Spleen (tissue), 11 donors: ENCODE data around the gene MATN1. TPM values are rescaled to one million over a fixed set of nuclear protein-coding genes. Genes with fewer than 3 reads are reported as not detected.

ENCODE experiments used
- DNase-seq: peaks from one replicate; pipeline ENCODE4 v3.0.0-alpha.2; 2020
- H3K27ac ChIP-seq, 8 donors: fragments of 200-600 bp; sonication (generic) in 7 of 8; 1 replicate in 4 of 8; 2 replicates in 4 of 8; pipeline versions ENCODE4 v1.5.0 to v1.8.0; 2016 to 2021; ENCODE audit warnings: inconsistent platforms in 4 of 8, mild to moderate bottlenecking in 4 of 8, moderate library complexity in 1 of 8
- H3K27me3 ChIP-seq, 7 donors: fragments of 200-600 bp; sonication (generic) in 6 of 7; replicated peaks in 1 of 7; 1 replicate in 4 of 7; 2 replicates in 3 of 7; pipeline versions ENCODE4 v1.5.0 to v1.8.0; 2016 to 2021; ENCODE audit warnings: inconsistent platforms in 3 of 7, mild to moderate bottlenecking in 1 of 7
- H3K36me3 ChIP-seq, 6 donors: fragments of 200-600 bp; sonication (generic) in 5 of 6; 1 replicate in 4 of 6; 2 replicates in 2 of 6; pipeline versions ENCODE4 v1.5.0 to v1.8.0; 2016 to 2021; ENCODE audit warnings: inconsistent platforms in 2 of 6
- H3K4me1 ChIP-seq, 6 donors: fragments of 200-600 bp; sonication (generic) in 5 of 6; 1 replicate in 3 of 6; 2 replicates in 3 of 6; pipeline versions ENCODE4 v1.5.0 to v1.8.0; 2016 to 2021; ENCODE audit warnings: inconsistent platforms in 3 of 6
- H3K4me3 ChIP-seq, 8 donors: fragments of 200-600 bp; sonication (generic) in 7 of 8; 1 replicate in 4 of 8; 2 replicates in 4 of 8; pipeline versions ENCODE4 v1.5.0 to v1.8.0; 2016 to 2021; ENCODE audit warnings: inconsistent platforms in 4 of 8, mild to moderate bottlenecking in 4 of 8, moderate library complexity in 2 of 8
- H3K9me3 ChIP-seq, 8 donors: fragments of 200-600 bp; sonication (generic) in 7 of 8; 1 replicate in 4 of 8; 2 replicates in 4 of 8; pipeline versions ENCODE4 v1.5.0 to v1.8.0; 2016 to 2021; ENCODE audit warnings: inconsistent platforms in 4 of 8
- CTCF ChIP-seq, 11 experiments: fragments of 200-600 bp in 7 of 11; fragments of 450-650 bp in 4 of 11; sonication (generic) in 4 of 11; IDR thresholded peaks in 8 of 11; conservative IDR thresholded peaks in 3 of 11; 1 replicate in 7 of 11; 2 replicates in 4 of 11; pipeline versions ENCODE4 v1.4.0 to v1.8.0; 2016 to 2021; ENCODE audit warnings: antibody characterized with exemption in 11 of 11, inconsistent platforms in 4 of 11, mild to moderate bottlenecking in 1 of 11
- POLR2A ChIP-seq, 3 donors: fragments of 450-650 bp; IDR thresholded peaks; one replicate each; pipeline ENCODE4 v1.5.1; 2017; ENCODE audit warnings: antibody characterized with exemption in 3 of 3, mild to moderate bottlenecking in 1 of 3
- POLR2AphosphoS5 ChIP-seq, 3 donors: sonication (generic); formaldehyde crosslinking; IDR thresholded peaks; one replicate each; pipeline ENCODE4 v1.5.1; 2017; ENCODE audit warnings: antibody characterized with exemption in 3 of 3
- WGBS, 5 donors: extraction: QIAGEN DNeasy Blood & Tissue Kit in 3 of 5; methylation state at CpG; one replicate each; pipeline versions ENCODE4 v1.1.5 to v1.1.7; 2013 to 2018; 5-methylcytosine and 5-hydroxymethylcytosine counted together
- intact Hi-C: fragments of 100-400 bp; cut with DNase I; formaldehyde crosslinking; loops from one replicate; pipeline ENCODE4 v1.15.0; 2023; ENCODE audit warnings: low total_unique reads
- polyA plus RNA-seq, 3 donors: library from polyadenylated mRNA; stranded (reverse); fragments of 200-250 nt; gene quantifications; one replicate each; pipeline ENCODE4 v1.2.1, GENCODE V29; 2013
- total RNA-seq, 7 donors: library from RNA; depleted of rRNA in 3 of 7; stranded (reverse); fragments of >200 nt in 3 of 7; fragmentation: NEBNext Ultra II Directional in 4 of 7; extraction: Animal tissue kit (Norgen Biotek cat#: 25700) in 4 of 7; gene quantifications; one replicate each; pipeline versions ENCODE4 v1.1.0 to v1.2.1, GENCODE V29; 2016 to 2021
- donor health status: healthy with polysubstance abuse.
- donor health status: DM: no; HTN: no; CAD: no; lungs with moderate emphysema.
- donor health status: DM: no; HTN: no; CAD: no.
- donor health status: Bipolar disorder and iron deficiency.
- donor health status: healthy.
- donor health status: DM: no; HTN: no; CAD: no.
- donor health status: DM: yes; HTN: yes; CAD: no.

Gene MATN1
- total and polyA plus RNA-seq, 10 donors = 0.04 to 1.1 (median 0.54) TPM; not detected in 1

GRCh38 chr1:30701258-30701633 lies 22.1 kb downstream of the MATN1 start:
- Histone ChIP-seq H3K27ac (no peak overlapping the region), H3K27me3 (peaks cover 0 to 14% (median 0%) of the 10 kb centered on the region in 7 donors), H3K36me3 (no peaks in the 10 kb centered on the region), H3K4me1 (no peaks in the 10 kb centered on the region), H3K4me3 (no peak overlapping the region), H3K9me3 (no peaks in the 10 kb centered on the region)
- intact Hi-C loops = loop anchor here (10.0 kb wide), 1 partner anchor 906 kb away; no protein-coding TSS in a partner anchor
- TF ChIP-seq CTCF (IDR thresholded peaks at IDR 0.05 in 8 of 11, conservative IDR thresholded peaks at IDR 0.05 in 3 of 11) (no peak), POLR2A (IDR thresholded peaks at IDR 0.05) (no peak), POLR2AphosphoS5 (IDR thresholded peaks at IDR 0.05) (no peak)
- 75 to 88% (median 84%) methylated on average over 2 of the region's 2 CpGs for WGBS, 5 donors
- no peak for DNase-seq

- Histone ChIP-seq H3K27me3 (peaks cover 0 to 14% (median 0%) of the 10 kb centered on the region in 7 donors), H3K4me1 (no peaks in the 10 kb centered on the region), H3K36me3 (no peaks in the 10 kb centered on the region), H3K27ac (no peak overlapping the region), H3K4me3 (no peak overlapping the region), H3K9me3 (no peaks in the 10 kb centered on the region)
- intact Hi-C loops = loop anchor here (10.0 kb wide), 1 partner anchor 906 kb away; no protein-coding TSS in a partner anchor
- TF ChIP-seq POLR2A (IDR thresholded peaks at IDR 0.05) = no peak
- TF ChIP-seq CTCF (IDR thresholded peaks at IDR 0.05 in 8 of 11, conservative IDR thresholded peaks at IDR 0.05 in 3 of 11) = no peak
- TF ChIP-seq POLR2AphosphoS5 (IDR thresholded peaks at IDR 0.05) = no peak
- 66 to 85% (median 72%) methylated on average over 6 to 7 of the region's 7 CpGs for WGBS, 5 donors
- peak; percentile 52 for DNase-seq
Measured at GRCh38 chr1:30700528-30701257, 22.7 kb downstream of the MATN1 start.

- Histone ChIP-seq H3K4me3 (no peak overlapping the region), H3K4me1 (no peaks in the 10 kb centered on the region), H3K27me3 (peaks cover 0 to 9% (median 0%) of the 10 kb centered on the region in 7 donors), H3K36me3 (no peaks in the 10 kb centered on the region), H3K27ac (no peak overlapping the region), H3K9me3 (no peaks in the 10 kb centered on the region)
- DNase-seq = no peak
- intact Hi-C loops = loop anchor here (10.0 kb wide), 1 partner anchor 905 kb away; no protein-coding TSS in a partner anchor
- 44 to 93% (median 82%) methylated on average over 1 of the region's 1 CpG for WGBS, 5 donors
- no peak for TF ChIP-seq POLR2A (IDR thresholded peaks at IDR 0.05)
- TF ChIP-seq CTCF (IDR thresholded peaks at IDR 0.05 in 8 of 11, conservative IDR thresholded peaks at IDR 0.05 in 3 of 11) = no peak
- TF ChIP-seq POLR2AphosphoS5 (IDR thresholded peaks at IDR 0.05) = no peak
Measured at GRCh38 chr1:30699762-30700161, 23.6 kb downstream of the MATN1 start.

GRCh38 chr1:30698401-30698981 lies 24.9 kb downstream of the MATN1 start:
- TF ChIP-seq CTCF (IDR thresholded peaks at IDR 0.05 in 8 of 11, conservative IDR thresholded peaks at IDR 0.05 in 3 of 11) (no peak), POLR2A (IDR thresholded peaks at IDR 0.05) (no peak), POLR2AphosphoS5 (IDR thresholded peaks at IDR 0.05) (no peak)
- Histone ChIP-seq H3K9me3 (no peaks in the 10 kb centered on the region), H3K4me1 (no peaks in the 10 kb centered on the region), H3K4me3 (no peak overlapping the region), H3K27me3 (peaks cover 0 to 9% (median 0%) of the 10 kb centered on the region in 7 donors), H3K36me3 (no peaks in the 10 kb centered on the region), H3K27ac (no peak overlapping the region)
- WGBS, 5 donors = 80 to 90% (median 84%) methylated on average over 8 to 17 of the region's 17 CpGs
- peak; percentile 67 for DNase-seq
- intact Hi-C loops = no loop called here
